COLO668 (cell line): Measurements from ENCODE around the gene DDHD1.
A peak's percentile ranks its signal among the peaks of the same experiment; 100 is the strongest.
"Not testable (repeated sequence)": the region's sequence is repeated elsewhere in the genome, so short reads cannot be mapped to it uniquely, and the experiment has no call there.

ENCODE experiments used
- DNase-seq: peaks from one replicate; lab custom pipeline; 2025; ENCODE audit not compliant: unreplicated experiment; lab: John Stamatoyannopoulos, UW

Gene DDHD1

GRCh38 chr14:53152184-53152886 lies 788 bp downstream of the DDHD1 start:
- DNase-seq = peak; percentile 67

DNA sequence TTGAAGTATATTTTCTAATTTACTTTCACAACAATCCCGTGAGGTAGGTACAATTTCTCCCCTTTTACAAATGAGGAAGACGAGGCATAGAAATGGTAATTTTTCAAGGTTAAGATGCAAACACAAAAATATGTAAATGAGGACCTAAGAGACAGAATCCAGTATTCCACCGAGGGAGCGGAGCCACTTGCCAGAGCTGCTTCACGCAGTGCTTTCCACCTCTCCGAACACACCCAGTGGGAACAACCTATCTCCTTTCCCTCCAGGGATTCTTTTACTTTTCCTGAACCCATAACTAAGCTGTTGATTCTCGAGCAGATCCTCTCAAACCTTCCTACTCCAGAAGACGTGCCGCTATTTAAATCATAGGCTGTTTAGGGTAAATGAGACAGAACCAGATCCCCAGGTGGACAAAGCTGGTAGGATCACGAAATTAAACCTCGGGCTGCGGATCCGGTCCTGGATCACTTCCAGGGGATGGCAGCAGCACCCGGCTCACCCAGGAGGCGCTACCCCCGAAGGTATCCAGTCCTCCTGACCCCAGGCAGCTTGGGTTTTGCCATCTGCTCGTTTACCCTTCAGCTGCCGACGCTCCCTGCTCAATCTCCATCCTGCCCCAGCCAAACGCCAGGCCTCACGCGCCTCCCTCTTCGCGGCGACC lies 1.5 kb downstream of the DDHD1 start:
- peak; percentile 76 for DNase-seq

- DNase-seq = peak; percentile 25
These were observed 3.3 kb downstream of the DDHD1 start for GRCh38 chr14:53149668-53150316.

GRCh38 chr14:53148671-53149070 lies 4.5 kb downstream of the DDHD1 start:
- no peak for DNase-seq

GRCh38 chr14:53147893-53148292 lies 5.2 kb downstream of the DDHD1 start:
- no peak for DNase-seq

- no peak for DNase-seq
These were observed 5.9 kb downstream of the DDHD1 start for GRCh38 chr14:53147208-53147607.

GRCh38 chr14:53146739-53147138 lies 6.4 kb downstream of the DDHD1 start:
- no peak for DNase-seq

- no peak for DNase-seq
These were observed 8.9 kb downstream of the DDHD1 start for GRCh38 chr14:53144244-53144643.

DNA sequence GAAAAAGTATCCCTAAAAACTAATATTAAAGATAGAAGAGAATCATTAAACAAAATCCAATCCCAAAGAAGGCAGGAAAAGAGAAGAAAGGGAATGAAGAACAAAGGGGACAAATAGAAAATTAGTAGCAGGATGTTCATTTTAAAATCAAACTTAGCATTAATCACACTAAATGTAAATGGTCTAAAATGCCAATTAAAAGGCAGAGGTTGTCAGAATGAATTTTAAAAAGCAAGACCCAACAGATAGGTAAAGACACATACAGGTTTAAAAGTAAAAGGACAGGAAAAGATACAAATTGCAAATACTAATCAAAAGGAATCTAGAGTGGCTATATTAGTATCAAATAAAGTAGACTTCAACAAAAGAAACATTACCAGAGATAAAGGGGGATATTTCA lies 12.5 kb downstream of the DDHD1 start:
- no peak for DNase-seq

DNA sequence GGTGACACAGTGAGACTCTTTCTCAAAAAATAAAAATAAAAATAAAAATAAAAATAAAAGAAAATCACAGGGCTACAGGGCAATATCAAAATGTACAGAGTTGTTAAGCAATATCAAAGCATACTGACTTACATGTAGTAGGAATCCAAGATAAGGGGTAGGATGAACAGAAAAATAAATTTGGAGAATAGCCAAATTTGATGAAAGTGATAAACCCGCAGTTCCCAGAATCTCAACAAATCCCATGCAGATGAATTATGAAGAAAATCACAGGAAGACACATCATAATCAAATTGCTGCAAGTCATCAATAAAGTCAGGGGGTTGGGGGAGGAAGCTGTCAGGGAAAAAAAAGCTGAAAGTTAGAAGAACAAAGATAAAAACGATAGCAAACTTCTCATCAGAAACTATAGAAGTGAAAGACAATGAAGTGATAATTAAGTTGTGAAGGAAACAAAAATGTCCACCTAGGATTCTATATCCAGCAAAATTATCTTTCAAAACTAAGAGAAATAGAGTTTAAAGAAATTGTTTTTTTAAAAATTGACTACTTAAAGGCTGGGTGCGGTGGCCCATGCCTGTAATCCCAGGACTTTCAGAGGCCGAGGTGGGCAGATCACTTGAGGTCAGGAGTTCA lies 15.4 kb downstream of the DDHD1 start:
- no peak for DNase-seq

GRCh38 chr14:53130491-53130890 lies 22.6 kb downstream of the DDHD1 start:
- not testable (repeated sequence) for DNase-seq

GRCh38 chr14:53128303-53129028 lies 24.7 kb downstream of the DDHD1 start:
- DNase-seq = no peak

DNA sequence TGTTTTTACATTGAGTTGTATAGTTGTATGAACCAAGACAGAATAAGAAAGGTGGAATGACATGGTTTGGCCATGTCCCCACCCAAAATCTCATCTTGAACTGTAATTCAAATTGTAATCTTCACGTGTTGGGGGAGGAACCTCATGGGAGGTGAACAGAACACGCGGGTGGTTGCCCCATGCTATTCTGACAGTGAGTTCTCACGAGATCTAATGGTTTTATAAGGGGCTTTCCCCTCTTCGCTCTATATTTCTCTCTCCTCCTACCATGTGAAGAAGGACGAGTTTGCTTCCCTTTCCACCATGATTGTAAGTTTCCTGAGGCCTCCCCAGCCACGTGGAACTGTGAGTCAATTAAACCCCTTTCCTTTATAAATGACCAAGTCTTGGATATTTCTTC lies 25.3 kb downstream of the DDHD1 start:
- no peak for DNase-seq

- DNase-seq = no peak
These were observed 26.0 kb downstream of the DDHD1 start for GRCh38 chr14:53127151-53127550.

- DNase-seq = no peak
These were observed 26.4 kb downstream of the DDHD1 start for GRCh38 chr14:53126731-53127130.

- DNase-seq = no peak
These were observed 28.3 kb downstream of the DDHD1 start for GRCh38 chr14:53124786-53125185.

DNA sequence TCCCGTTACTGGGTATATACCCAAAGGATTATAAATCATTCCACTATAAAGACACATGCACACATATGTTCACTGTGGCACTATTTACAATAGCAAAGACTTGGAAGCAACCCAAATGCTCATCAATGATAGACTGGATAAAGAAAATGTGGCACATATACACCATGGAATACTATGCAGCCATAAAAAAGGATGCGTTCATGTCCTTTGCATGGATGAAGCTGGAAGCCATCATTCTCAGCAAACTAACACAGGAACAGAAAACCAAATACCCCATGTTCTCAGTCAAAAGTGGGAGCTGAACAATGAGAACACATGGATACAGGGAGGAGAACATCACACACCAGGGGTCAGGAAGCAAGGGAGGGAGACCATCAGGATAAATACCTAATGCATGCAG lies 31.7 kb downstream of the DDHD1 start:
- DNase-seq = not testable (repeated sequence)

DNA sequence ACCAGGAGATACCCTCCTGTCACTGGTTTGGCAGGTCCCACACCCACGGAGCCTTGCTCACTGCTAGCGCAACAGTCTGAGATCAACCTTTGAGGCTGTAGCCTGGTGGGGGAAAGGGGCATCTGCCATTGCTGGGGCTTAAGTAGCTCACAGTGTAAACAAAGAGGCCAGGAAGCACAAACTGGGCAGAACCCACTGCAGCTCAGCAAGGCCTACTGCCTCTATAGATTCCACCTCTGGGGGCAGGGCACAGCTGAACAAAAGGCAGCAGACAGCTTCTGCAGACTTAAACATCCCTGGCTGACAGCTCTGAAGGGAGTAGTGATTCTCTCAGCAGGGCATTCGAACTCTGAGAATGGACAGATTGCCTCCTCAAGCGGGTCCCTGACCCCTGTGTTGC lies 35.6 kb downstream of the DDHD1 start:
- DNase-seq = peak; percentile 63

- DNase-seq = no peak
These were observed 39.1 kb downstream of the DDHD1 start for GRCh38 chr14:53113989-53114388.

GRCh38 chr14:53110096-53110495 lies 43.0 kb downstream of the DDHD1 start:
- no peak for DNase-seq
